Measurements from ENCODE around the gene SLC51B. TPM values are rescaled to one million over a fixed set of nuclear protein-coding genes. Genes with fewer than 3 reads are reported as not detected.

Gene SLC51B
- total and polyA plus RNA-seq, 2 experiments from 2014 or later: 6.5 to 8.6 TPM

DNA sequence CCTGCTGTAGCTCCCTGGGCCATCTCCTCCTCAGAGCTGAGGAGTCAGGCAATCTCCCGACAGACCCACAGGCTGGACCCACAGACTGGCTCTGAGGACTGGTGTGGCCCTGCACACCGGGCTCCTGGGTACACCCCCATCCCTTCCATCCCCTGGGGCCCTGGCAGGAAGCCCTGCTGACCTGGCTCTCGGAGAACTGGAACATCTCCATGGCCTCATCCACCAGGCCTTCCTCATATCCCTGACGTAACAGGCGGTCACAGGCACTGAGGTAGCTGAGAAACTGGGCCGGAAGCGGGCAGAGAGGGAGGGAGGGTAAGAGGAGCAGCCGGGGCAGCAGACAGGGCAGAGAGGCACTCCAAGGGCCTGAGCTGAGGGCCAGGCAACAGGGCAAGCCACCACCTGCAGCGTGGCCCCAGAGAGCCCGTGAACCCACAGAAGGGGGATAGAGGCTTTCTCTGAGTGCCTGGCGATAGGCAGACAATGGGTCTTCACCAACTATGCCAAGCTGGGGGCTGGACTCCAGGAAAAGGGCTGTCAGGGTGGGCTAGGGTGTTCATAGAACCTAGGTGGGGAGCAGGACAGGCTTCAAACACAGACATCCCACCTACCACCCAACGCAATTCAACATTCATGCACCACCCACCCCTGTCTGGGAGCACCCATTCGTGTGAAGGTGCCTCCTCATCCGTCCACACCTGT, 49.3 kb downstream of the SLC51B start:
- no peaks in the 10 kb centered on the region for H3K79me2 ChIP-seq
- no peaks in the 10 kb centered on the region for H3K9me3 ChIP-seq (ENCODE audit: low read depth)
- H3K27me3 ChIP-seq: no peaks in the 10 kb centered on the region
- peak overlapping the region; percentile 57 for H3K27ac ChIP-seq
- no peak overlapping the region for H2AFZ ChIP-seq
- no peaks in the 10 kb centered on the region for H4K20me1 ChIP-seq (ENCODE audit: insufficient read depth, poor library complexity, severe bottlenecking)
- no peak for DNase-seq (ENCODE audit: low spot score)
- peaks cover 31% of the 10 kb centered on the region for H3K4me1 ChIP-seq (ENCODE audit: insufficient read depth)
- 92% methylated on average over 14 of the region's 14 CpGs for WGBS (ENCODE audit: low lambda C conversion rate, missing lambda C conversion rate)
- H3K4me3 ChIP-seq: no peak overlapping the region
- H3K9me2 ChIP-seq (replicated peaks; ENCODE audit: insufficient read depth): no peaks in the 10 kb centered on the region
- no peaks in the 10 kb centered on the region for H3K36me3 ChIP-seq (replicated peaks; ENCODE audit: insufficient read depth, low read depth)
- H3K4me2 ChIP-seq: peak overlapping the region; percentile 44
- no peak for TF ChIP-seq EZH2 (IDR thresholded peaks at IDR 0.05; ENCODE audit: borderline replicate concordance)
- TF ChIP-seq, protein P1, sequence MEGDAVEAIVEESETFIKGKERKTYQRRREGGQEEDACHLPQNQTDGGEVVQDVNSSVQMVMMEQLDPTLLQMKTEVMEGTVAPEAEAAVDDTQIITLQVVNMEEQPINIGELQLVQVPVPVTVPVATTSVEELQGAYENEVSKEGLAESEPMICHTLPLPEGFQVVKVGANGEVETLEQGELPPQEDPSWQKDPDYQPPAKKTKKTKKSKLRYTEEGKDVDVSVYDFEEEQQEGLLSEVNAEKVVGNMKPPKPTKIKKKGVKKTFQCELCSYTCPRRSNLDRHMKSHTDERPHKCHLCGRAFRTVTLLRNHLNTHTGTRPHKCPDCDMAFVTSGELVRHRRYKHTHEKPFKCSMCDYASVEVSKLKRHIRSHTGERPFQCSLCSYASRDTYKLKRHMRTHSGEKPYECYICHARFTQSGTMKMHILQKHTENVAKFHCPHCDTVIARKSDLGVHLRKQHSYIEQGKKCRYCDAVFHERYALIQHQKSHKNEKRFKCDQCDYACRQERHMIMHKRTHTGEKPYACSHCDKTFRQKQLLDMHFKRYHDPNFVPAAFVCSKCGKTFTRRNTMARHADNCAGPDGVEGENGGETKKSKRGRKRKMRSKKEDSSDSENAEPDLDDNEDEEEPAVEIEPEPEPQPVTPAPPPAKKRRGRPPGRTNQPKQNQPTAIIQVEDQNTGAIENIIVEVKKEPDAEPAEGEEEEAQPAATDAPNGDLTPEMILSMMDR (IDR thresholded peaks at IDR 0.05; ENCODE audit: poor library complexity): no peak
- TF ChIP-seq EZH2phosphoT487 (IDR thresholded peaks at IDR 0.05; ENCODE audit: low read depth, severe bottlenecking, unreplicated experiment): no peak

DNA sequence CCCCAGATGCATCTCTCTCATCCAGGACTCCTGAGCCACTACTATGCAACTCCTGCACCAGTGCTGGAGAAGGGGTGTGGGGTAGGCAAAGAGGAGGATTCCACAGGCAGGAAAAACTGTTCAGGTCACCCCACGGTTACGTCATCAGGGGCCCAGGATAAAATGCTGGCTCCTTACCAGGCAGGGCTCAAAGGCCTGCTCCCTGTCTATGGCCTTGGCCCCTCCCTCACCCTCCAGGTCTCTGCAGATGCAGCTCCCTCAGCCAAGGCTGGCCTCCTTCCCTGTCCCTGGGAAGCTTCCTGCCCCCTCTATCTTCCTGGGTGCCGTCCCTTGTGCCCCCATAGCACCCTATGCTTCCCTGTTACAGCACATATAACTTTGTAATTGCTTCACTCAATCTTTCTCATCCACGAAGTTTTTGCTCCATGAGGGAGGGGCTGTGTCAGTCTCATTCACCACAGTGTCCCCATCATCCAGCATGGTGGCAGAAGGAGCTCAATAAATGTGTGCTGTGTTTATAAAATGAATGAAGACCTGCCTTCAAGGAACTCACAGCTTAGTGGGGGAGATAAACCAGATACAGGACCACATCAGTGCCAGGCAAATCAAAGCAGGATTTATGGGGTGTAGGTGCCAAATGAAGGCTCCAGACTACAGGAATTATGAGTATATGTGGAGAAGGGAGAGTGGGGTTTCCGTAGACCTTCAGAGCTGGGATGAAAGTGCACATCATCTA, 50.0 kb downstream of the SLC51B start:
- no peak overlapping the region for H2AFZ ChIP-seq
- no peak overlapping the region for H3K4me3 ChIP-seq
- peak overlapping the region; percentile 68 for H3K27ac ChIP-seq
- H3K4me1 ChIP-seq (ENCODE audit: insufficient read depth): peaks cover 24% of the 10 kb centered on the region
- H3K79me2 ChIP-seq: no peaks in the 10 kb centered on the region
- H4K20me1 ChIP-seq (ENCODE audit: insufficient read depth, poor library complexity, severe bottlenecking): no peaks in the 10 kb centered on the region
- peak overlapping the region; percentile 44 for H3K4me2 ChIP-seq
- TF ChIP-seq, protein P1 (IDR thresholded peaks at IDR 0.05; ENCODE audit: poor library complexity): no peak
- WGBS (ENCODE audit: low lambda C conversion rate, missing lambda C conversion rate): 61% methylated on average over 5 of the region's 5 CpGs
- H3K9me2 ChIP-seq (replicated peaks; ENCODE audit: insufficient read depth): no peaks in the 10 kb centered on the region
- no peaks in the 10 kb centered on the region for H3K27me3 ChIP-seq
- H3K9me3 ChIP-seq (ENCODE audit: low read depth): no peaks in the 10 kb centered on the region
- peak; percentile 71 for DNase-seq (ENCODE audit: low spot score)
- no peaks in the 10 kb centered on the region for H3K36me3 ChIP-seq (replicated peaks; ENCODE audit: insufficient read depth, low read depth)

- no peaks in the 10 kb centered on the region for H3K9me3 ChIP-seq (ENCODE audit: low read depth)
- peaks cover 21% of the 10 kb centered on the region for H3K4me1 ChIP-seq (ENCODE audit: insufficient read depth)
- H3K27me3 ChIP-seq: no peaks in the 10 kb centered on the region
- no peaks in the 10 kb centered on the region for H4K20me1 ChIP-seq (ENCODE audit: insufficient read depth, poor library complexity, severe bottlenecking)
- no peak overlapping the region for H3K4me2 ChIP-seq
- no peaks in the 10 kb centered on the region for H3K36me3 ChIP-seq (replicated peaks; ENCODE audit: insufficient read depth, low read depth)
- H2AFZ ChIP-seq: no peak overlapping the region
- no peak for TF ChIP-seq EZH2 (IDR thresholded peaks at IDR 0.05; ENCODE audit: borderline replicate concordance)
- no peak for TF ChIP-seq EZH2phosphoT487 (IDR thresholded peaks at IDR 0.05; ENCODE audit: low read depth, severe bottlenecking, unreplicated experiment)
- TF ChIP-seq, protein P1 (IDR thresholded peaks at IDR 0.05; ENCODE audit: poor library complexity): no peak
- no peaks in the 10 kb centered on the region for H3K79me2 ChIP-seq
- 88% methylated on average over 6 of the region's 6 CpGs for WGBS (ENCODE audit: low lambda C conversion rate, missing lambda C conversion rate)
- H3K27ac ChIP-seq: peak overlapping the region; percentile 68
- DNase-seq (ENCODE audit: low spot score): no peak
- no peak overlapping the region for H3K4me3 ChIP-seq
- H3K9me2 ChIP-seq (replicated peaks; ENCODE audit: insufficient read depth): no peaks in the 10 kb centered on the region
These were observed 50.5 kb downstream of the SLC51B start for GRCh38 chr15:65095747-65096104.

Data from hepatocyte (in vitro differentiated cells).